ENCODE results near the gene NUP35. TPM values are rescaled to one million over a fixed set of nuclear protein-coding genes. Genes with fewer than 3 reads are reported as not detected.

Gene NUP35
- total and polyA plus RNA-seq, 2 of the 4 experiments (the other 2 are of a cell fraction) = 10.9 to 23.3 TPM

GRCh38 chr2:183172220-183172887, 48.1 kb downstream of the NUP35 start:
- in situ Hi-C loops (cut with MboI; ENCODE audit: low sequenced_read_pairs) (no loop called here), intact Hi-C loops (cut with micrococcal nuclease) (no loop called here), dilution Hi-C loops (cut with HindIII; ENCODE audit: low sequenced_read_pairs, unreplicated experiment) (no loop called here)
- Histone ChIP-seq H3K23ac (ENCODE audit: low read depth, low read length) (no peak overlapping the region), H3K27ac (ENCODE audit: insufficient read depth, low read length) (no peak overlapping the region), H3K9ac (ENCODE audit: low read depth, low read length) (no peak overlapping the region), H2BK120ac (ENCODE audit: low read depth, low read length) (no peak overlapping the region), H2BK20ac (ENCODE audit: low read depth, low read length) (no peak overlapping the region), H3K4me1 (ENCODE audit: control insufficient read depth, insufficient read depth, low read length) (no peaks in the 10 kb centered on the region), H2AK9ac (replicated peaks; ENCODE audit: low read depth, low read length, poor library complexity) (no peak overlapping the region), H4K91ac (ENCODE audit: insufficient read depth, low read depth, low read length) (no peak overlapping the region), H4K20me1 (ENCODE audit: insufficient read depth, low read length) (no peaks in the 10 kb centered on the region), H2AFZ (replicated peaks; ENCODE audit: low read length, poor library complexity) (no peak overlapping the region), H3K18ac (ENCODE audit: low read depth, low read length) (no peak overlapping the region), H3K14ac (replicated peaks; ENCODE audit: low read depth, low read length) (no peak overlapping the region), H3K9me3 (ENCODE audit: control insufficient read depth, insufficient read depth, low read length) (no peaks in the 10 kb centered on the region), H3K9me1 (ENCODE audit: insufficient read depth, low read length) (no peaks in the 10 kb centered on the region), H3K4ac (ENCODE audit: low read depth, low read length) (no peak overlapping the region), H3K79me1 (ENCODE audit: low read depth in 1 of 2, low read length in 2 of 2) (peaks cover 4% of the 10 kb centered on the region in 2 experiments; a peak in 2 of 4 replicates), H3K4me3 (ENCODE audit: insufficient read depth, low read depth, low read length) (no peak overlapping the region), H3K4me2 (ENCODE audit: low read depth, low read length) (no peak overlapping the region), H4K8ac (ENCODE audit: low read depth in 2 of 2, low read length in 2 of 2) (no peak overlapping the region), H3K56ac (ENCODE audit: extremely low read depth, insufficient read depth, low read length) (no peak overlapping the region), H3K36me3 (ENCODE audit: control insufficient read depth, insufficient read depth, low read length) (no peaks in the 10 kb centered on the region), H2AK5ac (ENCODE audit: low read depth, low read length) (no peak overlapping the region), H3K27me3 (ENCODE audit: control insufficient read depth, insufficient read depth, low read length) (no peaks in the 10 kb centered on the region), H2BK15ac (ENCODE audit: low read depth, low read length) (no peak overlapping the region), H4K5ac (ENCODE audit: low read depth, low read length) (no peak overlapping the region), H2BK5ac (ENCODE audit: low read depth, low read length, poor library complexity, severe bottlenecking) (no peak overlapping the region)
- BruUV-seq (replicated peaks) = no TSS peak
- ChIA-PET POLR2A (ENCODE audit: unreplicated experiment) (no interaction called here), CTCF (no interaction called here)
- TF ChIP-seq USF2 (IDR thresholded peaks at IDR 0.05; ENCODE audit: low read depth, low read length) = no peak
- no peak for TF ChIP-seq CEBPB (IDR thresholded peaks at IDR 0.05; ENCODE audit: low read depth, low read length)
- TF ChIP-seq FOS (IDR thresholded peaks at IDR 0.05; ENCODE audit: low read depth, low read length) = no peak
- TF ChIP-seq BHLHE40 (IDR thresholded peaks at IDR 0.05; ENCODE audit: low read depth, low read length) = no peak
- no peak for TF ChIP-seq RFX5 (IDR thresholded peaks at IDR 0.05; ENCODE audit: low read depth, low read length)
- TF ChIP-seq MXI1 (IDR thresholded peaks at IDR 0.05; ENCODE audit: borderline replicate concordance, low read depth, low read length) = no peak
- no peak for TF ChIP-seq MAZ (IDR thresholded peaks at IDR 0.05; ENCODE audit: borderline replicate concordance, low read depth, low read length)
- TF ChIP-seq, protein P1, sequence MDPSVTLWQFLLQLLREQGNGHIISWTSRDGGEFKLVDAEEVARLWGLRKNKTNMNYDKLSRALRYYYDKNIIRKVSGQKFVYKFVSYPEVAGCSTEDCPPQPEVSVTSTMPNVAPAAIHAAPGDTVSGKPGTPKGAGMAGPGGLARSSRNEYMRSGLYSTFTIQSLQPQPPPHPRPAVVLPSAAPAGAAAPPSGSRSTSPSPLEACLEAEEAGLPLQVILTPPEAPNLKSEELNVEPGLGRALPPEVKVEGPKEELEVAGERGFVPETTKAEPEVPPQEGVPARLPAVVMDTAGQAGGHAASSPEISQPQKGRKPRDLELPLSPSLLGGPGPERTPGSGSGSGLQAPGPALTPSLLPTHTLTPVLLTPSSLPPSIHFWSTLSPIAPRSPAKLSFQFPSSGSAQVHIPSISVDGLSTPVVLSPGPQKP (IDR thresholded peaks at IDR 0.05; ENCODE audit: borderline replicate concordance, low read depth, low read length) = no peak
- no peak for TF ChIP-seq CHD1 (IDR thresholded peaks at IDR 0.05; ENCODE audit: low read depth, low read length)
- TF ChIP-seq POLR2A (IDR thresholded peaks at IDR 0.05; ENCODE audit: low read depth, low read length) = no peak
- no peak for TF ChIP-seq RCOR1 (IDR thresholded peaks at IDR 0.05; ENCODE audit: insufficient replicate concordance, low read length)
- TF ChIP-seq SMC3 (IDR thresholded peaks at IDR 0.05; ENCODE audit: low read depth, low read length) = no peak
- no peak for TF ChIP-seq CTCF (conservative IDR thresholded peaks at IDR 0.05; ENCODE audit: low read depth, low read length)
- no peak for TF ChIP-seq RAD21 (IDR thresholded peaks at IDR 0.05; ENCODE audit: low read length)
- no peak for TF ChIP-seq NFE2L2 (IDR thresholded peaks at IDR 0.05; ENCODE audit: low read depth, low read length)
- TF ChIP-seq MAFK (IDR thresholded peaks at IDR 0.05; ENCODE audit: low read depth, low read length) = no peak
- WGBS, 2 experiments (ENCODE audit: extremely low coverage in 2 of 2, insufficient read length in 1 of 2) = 100% methylated on average over 2 of the region's 6 CpGs; no CpG with 5 or more reads in 1 of the 2 experiments
- no peak for ATAC-seq (ENCODE audit: low read depth)
- no peak for DNase-seq
